Progenitor cell of endocrine pancreas (in vitro differentiated cells): ENCODE measurements around the gene TES. TPM values are rescaled to one million over a fixed set of nuclear protein-coding genes. Genes with fewer than 3 reads are reported as not detected.

Source experiments
- DNase-seq: peaks from one replicate; pipeline ENCODE4 v3.0.0; 2021; ENCODE audit warnings: low spot score; ENCODE audit not compliant: unreplicated experiment
- H3K27ac Mint-ChIP-seq: 2 replicates; pipeline ENCODE4 v1.8.0; 2021; ENCODE audit warnings: mild to moderate bottlenecking, moderate library complexity, mixed read lengths
- H3K27me3 Mint-ChIP-seq: 2 replicates; pipeline ENCODE4 v1.8.0; 2021; ENCODE audit warnings: mixed read lengths
- H3K36me3 Mint-ChIP-seq: 2 replicates; pipeline ENCODE4 v1.8.0; 2022; ENCODE audit warnings: mixed read lengths; ENCODE audit not compliant: insufficient read depth
- H3K4me1 Mint-ChIP-seq: 2 replicates; pipeline ENCODE4 v1.8.0; 2021; ENCODE audit warnings: low read depth, mixed read lengths
- H3K4me3 Mint-ChIP-seq: 2 replicates; pipeline ENCODE4 v1.8.0; 2021; ENCODE audit warnings: low read depth, mild to moderate bottlenecking, moderate library complexity, mixed read lengths
- H3K9me3 Mint-ChIP-seq: 2 replicates; pipeline ENCODE4 v1.8.0; 2021; ENCODE audit warnings: low read depth, mixed read lengths
- CTCF ChIP-seq: fragments of 200-600 bp; sonication (generic); IDR thresholded peaks from one replicate; pipeline ENCODE4 v1.5.0; 2021; ENCODE audit warnings: antibody characterized with exemption, mild to moderate bottlenecking; ENCODE audit not compliant: unreplicated experiment
- total RNA-seq: library from RNA; stranded (reverse); gene quantifications from 2 replicates; pipeline ENCODE4 v1.2.1, GENCODE V29; 2021

Gene TES
- total RNA-seq, 1 donor from 2014 or later: 123 TPM

- TF ChIP-seq CTCF: no peak
- Mint-ChIP-seq H3K27me3 (no peaks in the 10 kb centered on the region), H3K4me3 (no peak overlapping the region), H3K27ac (no peak overlapping the region), H3K4me1 (no peaks in the 10 kb centered on the region), H3K36me3 (peaks cover 1% of the 10 kb centered on the region), H3K9me3 (peaks cover 27% of the 10 kb centered on the region)
- no peak for DNase-seq
These were observed 22.9 kb upstream of the TES start for GRCh38 chr7:116187400-116187799.

- Mint-ChIP-seq H3K9me3 (no peaks in the 10 kb centered on the region), H3K36me3 (no peaks in the 10 kb centered on the region), H3K4me1 (no peaks in the 10 kb centered on the region), H3K4me3 (no peak overlapping the region), H3K27me3 (peaks cover 3% of the 10 kb centered on the region), H3K27ac (no peak overlapping the region)
- DNase-seq: no peak
- TF ChIP-seq CTCF: no peak
These were observed 16.8 kb upstream of the TES start for GRCh38 chr7:116193329-116194087.

GRCh38 chr7:116194115-116194514 is 16.2 kb upstream of the TES start:
- H3K27ac Mint-ChIP-seq: no peak overlapping the region
- H3K36me3 Mint-ChIP-seq: no peaks in the 10 kb centered on the region
- no peak overlapping the region for H3K4me3 Mint-ChIP-seq
- no peaks in the 10 kb centered on the region for H3K4me1 Mint-ChIP-seq
- no peak for TF ChIP-seq CTCF
- H3K27me3 Mint-ChIP-seq: peaks cover 3% of the 10 kb centered on the region
- no peak for DNase-seq
- no peaks in the 10 kb centered on the region for H3K9me3 Mint-ChIP-seq

- H3K36me3 Mint-ChIP-seq: no peaks in the 10 kb centered on the region
- H3K27me3 Mint-ChIP-seq: peaks cover 3% of the 10 kb centered on the region
- DNase-seq: no peak
- H3K4me1 Mint-ChIP-seq: no peaks in the 10 kb centered on the region
- H3K4me3 Mint-ChIP-seq: no peak overlapping the region
- no peaks in the 10 kb centered on the region for H3K9me3 Mint-ChIP-seq
- TF ChIP-seq CTCF: no peak
- no peak overlapping the region for H3K27ac Mint-ChIP-seq
These were observed 14.9 kb upstream of the TES start for GRCh38 chr7:116195451-116195850.

GRCh38 chr7:116196947-116197346 is 13.4 kb upstream of the TES start:
- Mint-ChIP-seq H3K4me1 (no peaks in the 10 kb centered on the region), H3K9me3 (no peaks in the 10 kb centered on the region), H3K36me3 (no peaks in the 10 kb centered on the region), H3K27me3 (peaks cover 3% of the 10 kb centered on the region), H3K27ac (no peak overlapping the region), H3K4me3 (no peak overlapping the region)
- no peak for TF ChIP-seq CTCF
- no peak for DNase-seq
